Dermis lymphatic vessel endothelial cell (primary cell): Measurements from ENCODE around the gene FKBP2. TPM values are rescaled to one million over a fixed set of nuclear protein-coding genes. Genes with fewer than 3 reads are reported as not detected.

ENCODE experiments used
- total RNA-seq: library from RNA; depleted of rRNA; stranded (reverse); fragments of >200 nt; gene quantifications from 2 replicates; pipeline ENCODE4 v1.2.1, GENCODE V29; 2014

Gene FKBP2
- 71.8 and 72.9 TPM in 2 replicates for total RNA-seq

DNA sequence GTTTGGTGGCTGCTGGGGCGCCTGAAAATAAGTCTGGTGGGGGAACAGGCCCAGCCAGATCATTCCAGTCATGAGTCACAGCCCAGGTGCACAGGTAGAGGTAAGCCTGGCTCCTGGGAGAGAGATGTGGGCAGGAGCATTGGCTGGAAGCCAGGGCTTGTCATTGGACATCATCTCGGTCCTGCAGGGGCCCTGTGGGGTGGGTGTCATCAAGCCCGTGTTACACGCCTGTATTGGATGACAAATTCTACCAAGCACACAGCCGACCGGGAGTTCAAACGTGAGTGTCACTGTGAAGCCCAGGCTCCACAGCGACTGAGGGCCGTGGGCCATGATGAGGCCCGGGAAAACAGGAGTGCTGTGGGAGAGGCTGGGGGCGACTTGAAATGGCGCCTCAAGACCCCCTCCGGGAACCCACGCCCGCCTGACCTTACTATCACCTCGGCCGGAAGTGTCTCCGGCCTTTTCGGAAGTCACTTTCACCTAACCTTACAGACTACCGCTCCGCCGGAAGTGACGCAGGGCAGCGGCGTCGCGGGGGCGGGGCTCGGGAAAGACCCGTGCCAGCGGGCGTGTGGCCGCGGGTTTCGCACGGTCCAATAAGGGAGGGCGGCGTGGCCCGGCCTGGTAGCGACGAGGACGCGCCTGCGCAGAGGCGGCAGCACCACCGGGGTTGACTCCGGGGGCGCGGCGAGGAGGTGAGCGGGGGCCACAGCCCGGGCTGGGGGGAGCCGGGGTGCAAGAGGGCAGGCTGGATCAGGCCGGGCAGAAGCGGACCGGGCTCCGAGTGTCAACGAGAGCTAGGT lies at the start of gene FKBP2:
Gene FKBP2 (plus strand): TSS at position 661 of the 806 bp plus-strand sequence. CDS start 1,293 bp downstream, outside the sequence.

DNA sequence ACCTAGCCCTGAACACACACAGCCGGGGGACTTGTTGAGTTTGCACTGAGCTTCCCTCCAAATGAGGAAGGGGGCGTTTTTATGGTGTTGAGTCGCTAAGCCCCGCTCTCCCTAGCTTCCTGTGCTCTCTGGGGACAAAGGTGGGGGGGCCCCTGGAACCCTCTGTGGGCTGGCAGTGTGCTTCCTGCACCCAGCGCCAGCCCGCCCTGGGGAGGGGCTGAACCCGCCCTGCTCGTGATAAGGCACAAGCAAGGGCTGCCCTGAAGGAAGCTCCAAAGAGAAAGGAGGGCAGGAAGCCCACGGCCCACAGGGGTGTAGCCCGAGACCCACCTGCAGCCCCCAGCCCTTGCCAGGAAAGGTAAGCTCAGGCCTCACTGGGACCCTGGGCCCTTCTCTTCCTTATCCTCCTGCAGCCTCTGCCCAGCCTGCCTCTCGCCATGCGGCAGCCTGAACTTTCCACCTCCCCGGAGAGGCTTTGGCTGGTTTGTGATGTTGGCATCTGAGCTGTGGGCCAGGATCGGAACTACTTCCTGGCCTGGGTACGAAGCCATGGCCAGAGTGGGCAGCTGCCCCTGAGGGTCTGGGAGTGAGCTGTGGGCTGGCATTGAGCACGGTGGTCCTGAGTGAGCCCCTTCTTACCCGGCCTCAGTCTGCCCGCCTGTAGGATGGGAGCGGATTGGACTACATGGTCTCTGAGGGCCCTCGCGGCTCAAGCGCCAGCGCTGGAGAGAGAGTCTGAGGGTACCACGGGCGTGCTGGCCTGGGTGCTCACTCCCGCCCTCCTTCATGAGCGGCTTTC lies 34.2 kb upstream of the FKBP2 start, which contains the start of gene FERMT3:
Gene FERMT3 (plus strand): TSS at position 265 of the 799 bp plus-strand sequence. CDS start 644 bp downstream, outside the sequence.

GRCh38 chr11:64225608-64226506 lies 15.0 kb upstream of the FKBP2 start, which contains the start of the genes NUDT22 and TRPT1:
Gene NUDT22 (plus strand): TSS chr11:64226274. CDS start chr11:64226653, 379 bp downstream.
Gene TRPT1 (minus strand): TSS chr11:64226186. CDS start chr11:64225860, 326 bp downstream.

DNA sequence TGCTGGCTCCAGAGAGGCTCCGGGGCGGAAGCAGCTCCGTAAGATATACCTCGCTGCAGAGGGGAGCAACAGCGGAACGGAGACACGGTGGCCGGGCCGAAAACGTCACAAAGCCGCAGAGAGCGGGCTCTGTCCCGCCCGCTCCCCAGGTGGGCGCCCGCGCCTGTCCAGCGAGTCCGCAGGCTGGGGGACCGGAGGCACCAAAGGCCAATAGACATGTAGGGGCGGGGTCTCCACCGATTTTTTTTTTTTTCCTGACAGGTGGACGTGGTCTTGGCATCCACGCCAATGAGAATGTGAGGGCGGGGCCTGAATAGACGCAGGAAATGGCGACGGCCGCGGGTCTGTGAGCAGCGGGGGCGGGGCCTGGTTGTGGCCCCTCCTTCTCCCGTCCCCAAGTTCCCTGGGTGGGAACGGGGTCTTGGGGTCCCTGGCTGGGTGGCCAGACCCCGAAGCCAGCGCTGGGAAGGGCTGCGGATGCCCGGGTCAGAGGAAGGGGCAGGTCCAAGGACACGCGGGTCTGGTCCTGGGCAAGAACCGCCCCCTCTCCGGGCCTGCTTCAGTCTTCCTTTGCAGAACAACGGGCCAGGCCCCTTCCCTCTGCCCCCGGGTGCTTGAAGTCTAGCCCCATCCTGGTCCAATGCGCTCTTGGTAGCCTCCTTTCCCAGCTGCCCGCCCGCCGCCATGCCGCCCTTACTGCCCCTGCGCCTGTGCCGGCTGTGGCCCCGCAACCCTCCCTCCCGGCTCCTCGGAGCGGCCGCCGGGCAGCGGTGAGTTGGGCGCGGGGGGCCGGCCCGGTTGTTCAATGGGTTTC lies 10.5 kb upstream of the FKBP2 start, which contains the start of gene DNAJC4:
Gene DNAJC4 (plus strand): TSS at position 378 of the 814 bp plus-strand sequence. CDS start 307 bp downstream, at position 685.

GRCh38 chr11:64233913-64234586 lies 6.8 kb upstream of the FKBP2 start, which contains the start of gene VEGFB:
Gene VEGFB (plus strand): TSS chr11:64234584. CDS start chr11:64234834, 250 bp downstream.

DNA sequence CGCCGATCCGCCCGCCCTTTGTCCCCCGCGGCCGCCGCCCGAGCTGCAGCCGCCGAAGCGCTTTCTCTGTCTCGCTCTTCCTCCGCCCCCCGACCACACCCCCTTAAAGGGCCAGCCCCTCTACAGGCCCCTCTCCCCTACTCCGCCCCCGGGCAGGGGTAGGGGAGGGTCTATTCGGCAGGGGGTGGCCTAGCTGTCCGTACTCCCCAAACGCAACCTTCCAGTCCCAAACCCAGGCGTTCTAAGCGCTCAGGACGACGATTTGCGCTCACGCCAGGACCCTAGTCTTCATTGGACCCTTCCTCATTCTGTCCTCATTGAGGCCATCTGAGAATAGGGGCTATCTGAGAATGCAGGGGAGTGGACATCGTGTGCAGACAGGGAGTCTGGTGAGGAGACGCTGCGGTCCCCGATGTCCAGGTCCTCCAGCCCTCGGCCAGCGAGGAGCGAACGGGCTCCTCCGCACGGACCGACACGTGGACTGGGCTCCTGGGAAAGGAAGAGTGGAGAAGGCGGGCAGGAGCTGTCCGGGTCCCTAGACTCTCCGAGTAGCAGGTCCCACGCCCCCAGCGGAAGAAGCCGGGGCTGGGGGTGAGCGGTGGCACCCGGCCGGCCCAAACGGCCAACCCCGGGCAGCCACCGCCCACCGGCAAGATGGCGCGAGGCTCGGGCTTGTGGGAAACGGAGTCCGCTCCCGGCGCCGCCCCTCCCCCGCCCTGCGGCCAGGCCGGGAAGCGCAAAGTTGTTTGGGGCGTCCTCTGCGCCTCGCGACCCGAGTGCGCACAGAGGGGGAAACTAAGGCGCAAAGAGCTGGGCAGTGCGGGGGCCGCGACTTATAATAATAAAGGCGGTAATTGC lies 6.2 kb downstream of the FKBP2 start, which contains the start of gene PPP1R14B:
Gene PPP1R14B (minus strand): TSS at position 73 of the 858 bp plus-strand sequence. CDS start 270 bp downstream, outside the sequence.

GRCh38 chr11:64251016-64251752 lies 10.3 kb downstream of the FKBP2 start, which contains the start of gene PLCB3:
Gene PLCB3 (plus strand): TSS chr11:64251530. CDS start chr11:64251650, 120 bp downstream.

DNA sequence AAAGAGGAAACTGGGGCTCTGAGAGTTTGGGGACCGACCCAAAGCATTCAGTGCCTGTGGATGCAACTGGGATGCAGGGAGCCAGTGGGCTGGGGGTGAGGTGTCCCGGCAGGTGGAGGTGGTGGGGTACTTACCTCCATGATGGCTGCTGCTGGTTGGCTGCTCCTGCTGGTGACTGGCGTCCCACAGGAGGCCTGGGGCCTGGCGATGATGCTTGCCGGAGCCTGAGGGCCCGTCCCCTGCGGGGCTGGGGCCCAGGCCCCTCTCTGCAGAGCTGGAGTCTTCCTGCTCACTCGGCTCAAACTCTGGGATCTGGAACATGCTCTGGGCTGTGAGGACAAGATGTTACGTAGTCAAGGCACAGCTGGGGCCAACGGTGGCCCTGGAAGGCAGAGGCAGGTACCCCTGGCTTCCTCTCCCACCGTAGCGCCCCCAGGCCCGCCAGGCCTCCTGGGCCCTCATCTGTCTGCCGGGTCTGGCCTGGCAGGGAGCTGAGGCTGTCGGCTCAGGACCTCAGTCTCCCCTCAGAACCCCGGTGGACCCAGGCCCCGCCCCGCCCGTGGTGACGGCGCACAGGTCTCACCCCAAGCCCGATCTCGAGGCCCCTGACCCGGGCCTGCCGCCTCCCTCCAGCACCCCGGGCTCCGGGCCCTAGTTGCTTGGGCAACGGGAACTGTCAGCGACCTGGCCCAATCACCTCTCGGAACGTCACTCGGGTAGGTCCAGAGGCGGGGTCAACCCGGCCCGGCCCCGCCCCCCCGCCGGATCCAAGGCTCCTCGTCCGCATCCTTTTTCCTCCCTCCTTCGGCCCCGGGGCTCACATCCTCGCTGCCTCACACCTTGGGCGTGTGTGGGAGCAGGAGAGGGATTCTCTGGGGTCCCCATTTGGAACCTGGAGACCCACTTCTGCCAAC lies 43.4 kb downstream of the FKBP2 start, which contains the start of gene BAD:
Gene BAD (minus strand): TSS at position 618 of the 914 bp plus-strand sequence. CDS start 297 bp downstream, at position 321.

DNA sequence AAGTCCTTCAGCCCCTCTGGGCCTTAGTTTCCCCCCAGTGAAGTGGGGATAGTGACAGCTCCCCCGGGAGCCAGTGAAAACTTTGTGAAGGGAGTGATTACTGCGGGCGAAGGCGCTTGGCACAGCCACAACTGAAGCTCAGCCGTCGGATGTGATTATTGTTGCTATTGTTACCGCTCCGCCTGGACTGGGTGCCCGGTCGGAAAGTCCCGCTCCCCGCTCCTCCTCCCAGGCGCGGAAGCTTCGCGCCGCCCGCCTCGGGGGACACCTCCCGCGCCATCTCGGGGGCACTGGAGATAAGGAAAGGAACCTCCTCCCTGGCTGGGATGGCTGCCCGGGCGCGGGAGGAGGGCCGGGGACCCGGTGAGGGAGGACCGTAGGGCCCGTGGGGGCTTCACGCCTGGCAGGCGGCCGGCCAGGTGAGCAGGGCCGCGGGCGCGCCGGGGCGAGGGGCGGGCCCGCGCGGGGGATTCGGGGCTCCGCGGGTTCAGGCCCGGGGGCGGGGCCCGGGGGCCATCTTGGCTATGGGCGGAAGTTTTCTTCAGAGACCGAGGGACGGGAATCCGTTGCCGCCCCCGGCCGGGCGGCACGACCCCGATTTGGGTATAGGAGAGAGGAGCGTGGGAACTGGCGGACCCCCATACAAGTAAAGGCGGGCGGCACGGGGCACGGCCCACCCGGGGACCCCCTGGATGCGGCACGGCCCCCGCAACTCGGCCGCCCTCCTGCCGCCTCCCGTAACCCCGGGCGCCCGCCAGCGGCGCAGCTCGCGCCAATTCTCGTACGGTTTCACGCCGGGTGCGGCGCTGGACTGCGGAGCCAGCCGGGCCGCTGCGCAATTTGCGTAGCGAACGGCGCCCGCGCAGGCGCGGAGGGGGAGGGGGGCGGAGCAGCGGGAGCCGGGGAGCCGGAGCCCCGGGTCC lies 44.3 kb downstream of the FKBP2 start, which contains the start of gene GPR137:
Gene GPR137 (plus strand): TSS at position 887 of the 923 bp plus-strand sequence. CDS start 677 bp downstream, outside the sequence.

GRCh38 chr11:64291262-64291751 lies 50.4 kb downstream of the FKBP2 start, which contains the start of gene KCNK4:
Gene KCNK4 (plus strand): TSS chr11:64291302. CDS start chr11:64293019, 1,717 bp downstream.

Other genes starting within 250 kb of the FKBP2 start
- gene FLRT1, start 205.2 kb upstream of the FKBP2 start, total RNA-seq: not detected in 2 replicates
- 19.3 and 22.3 TPM in 2 replicates for gene MACROD1, start 75.0 kb upstream of the FKBP2 start, total RNA-seq
- gene STIP1, start 54.9 kb upstream of the FKBP2 start, total RNA-seq: 112 and 116 TPM in 2 replicates
- gene FERMT3, start 34.4 kb upstream of the FKBP2 start, total RNA-seq: 7.2 and 9.3 TPM in 2 replicates
- gene TRPT1, start 14.9 kb upstream of the FKBP2 start, total RNA-seq: 19.5 and 25.5 TPM in 2 replicates
- 27.1 and 40.1 TPM in 2 replicates for gene NUDT22, start 14.8 kb upstream of the FKBP2 start, total RNA-seq
- 13.8 and 14.1 TPM in 2 replicates for gene DNAJC4, start 10.5 kb upstream of the FKBP2 start, total RNA-seq
- 13.7 and 19.8 TPM in 2 replicates for gene VEGFB, start 6.5 kb upstream of the FKBP2 start, total RNA-seq
- 89.6 and 110 TPM in 2 replicates for gene PPP1R14B, start 5.8 kb downstream of the FKBP2 start, total RNA-seq
- gene PLCB3, start 10.4 kb downstream of the FKBP2 start, total RNA-seq: 14.6 and 15.3 TPM in 2 replicates
- gene BAD, start 43.6 kb downstream of the FKBP2 start, total RNA-seq: 46.2 and 69.0 TPM in 2 replicates
- 6.0 and 7.7 TPM in 2 replicates for gene GPR137, start 44.8 kb downstream of the FKBP2 start, total RNA-seq
- not detected in 2 replicates for gene KCNK4, start 50.2 kb downstream of the FKBP2 start, total RNA-seq
- gene CATSPERZ, start 59.3 kb downstream of the FKBP2 start, total RNA-seq: 0.11 TPM in 1 of 2 replicates, not detected in the other
- 42.8 and 56.0 TPM in 2 replicates for gene ESRRA, start 64.4 kb downstream of the FKBP2 start, total RNA-seq
- gene TRMT112, start 76.5 kb downstream of the FKBP2 start, total RNA-seq: 231 and 235 TPM in 2 replicates
- gene PRDX5, start 77.0 kb downstream of the FKBP2 start, total RNA-seq: 194 and 276 TPM in 2 replicates
- 1.0 and 1.5 TPM in 2 replicates for gene CCDC88B, start 99.1 kb downstream of the FKBP2 start, total RNA-seq
- 25.1 and 26.0 TPM in 2 replicates for gene RPS6KA4, start 118.1 kb downstream of the FKBP2 start, total RNA-seq